Prostate gland (tissue), 2 donors: ENCODE data around the gene DIPK1B. TPM values are rescaled to one million over a fixed set of nuclear protein-coding genes. Genes with fewer than 3 reads are reported as not detected.

Experiments
- DNase-seq: peaks from one replicate; pipeline ENCODE4 v3.0.0-alpha.2; 2019; ENCODE audit warnings: low spot score
- H3K27ac ChIP-seq, 2 donors: fragments of 200-600 bp; sonication (generic); 2 replicates each; pipeline ENCODE4 v1.5.1; 2017 to 2019
- H3K27me3 ChIP-seq: fragments of 200-600 bp; sonication (generic); replicated peaks from 2 replicates; pipeline ENCODE4 v1.5.1; 2019; ENCODE audit not compliant: insufficient read depth
- H3K36me3 ChIP-seq, 2 donors: fragments of 200-600 bp; sonication (generic); 1 replicate in 1 of 2; 2 replicates in 1 of 2; pipeline versions ENCODE4 v1.5.1 to v1.8.1; 2017 to 2019
- H3K4me1 ChIP-seq: fragments of 200-600 bp; sonication (generic); replicated peaks from 2 replicates; pipeline ENCODE4 v1.5.1; 2019
- H3K4me3 ChIP-seq, 2 donors: fragments of 200-600 bp; sonication (generic); 2 replicates each; pipeline ENCODE4 v1.5.1; 2017 to 2019
- H3K9me3 ChIP-seq: fragments of 200-600 bp; sonication (generic); 2 replicates; pipeline ENCODE4 v1.5.1; 2017
- POLR2A ChIP-seq: fragments of 450-650 bp; IDR thresholded peaks from one replicate; pipeline ENCODE4 v1.6.1; 2016; ENCODE audit warnings: antibody characterized with exemption, mild to moderate bottlenecking
- POLR2AphosphoS5 ChIP-seq: sonication (generic); formaldehyde crosslinking; IDR thresholded peaks from one replicate; pipeline ENCODE4 v1.6.1; 2017; ENCODE audit warnings: antibody characterized with exemption
- WGBS: methylation state at CpG from one replicate; pipeline ENCODE4 v1.1.5; 2018; 5-methylcytosine and 5-hydroxymethylcytosine counted together
- intact Hi-C: fragments of 100-400 bp; cut with DNase I; formaldehyde crosslinking; loops from one replicate; pipeline ENCODE4 v1.14.2; 2022
- total RNA-seq, 2 donors: library from RNA; depleted of rRNA; stranded (reverse); fragments of >200 nt; gene quantifications; one replicate each; pipeline ENCODE4 v1.1.0, GENCODE V29; 2016
- TF ChIP-seq, protein P1 (sequence below), 4 experiments: fragments of 200-600 bp in 2 of 4; fragments of 450-650 bp in 2 of 4; sonication (generic) in 2 of 4; IDR thresholded peaks; 1 replicate in 3 of 4; 2 replicates in 1 of 4; pipeline ENCODE4 v1.5.1; 2016 to 2019; ENCODE audit warnings: antibody characterized with exemption in 4 of 4, mild to moderate bottlenecking in 2 of 4, moderate library complexity in 2 of 4

The DIPK1B gene
- total RNA-seq, 2 donors from 2014 or later = 18.9 to 27.8 TPM

GRCh38 chr9:136683173-136683745 lies 29.1 kb upstream of the DIPK1B start:
- Histone ChIP-seq H3K27ac (no peak overlapping the region), H3K27me3 (no peaks in the 10 kb centered on the region), H3K9me3 (no peaks in the 10 kb centered on the region), H3K4me3 (no peak overlapping the region), H3K36me3 (no peaks in the 10 kb centered on the region), H3K4me1 (peaks cover 20% of the 10 kb centered on the region)
- TF ChIP-seq, protein P1, sequence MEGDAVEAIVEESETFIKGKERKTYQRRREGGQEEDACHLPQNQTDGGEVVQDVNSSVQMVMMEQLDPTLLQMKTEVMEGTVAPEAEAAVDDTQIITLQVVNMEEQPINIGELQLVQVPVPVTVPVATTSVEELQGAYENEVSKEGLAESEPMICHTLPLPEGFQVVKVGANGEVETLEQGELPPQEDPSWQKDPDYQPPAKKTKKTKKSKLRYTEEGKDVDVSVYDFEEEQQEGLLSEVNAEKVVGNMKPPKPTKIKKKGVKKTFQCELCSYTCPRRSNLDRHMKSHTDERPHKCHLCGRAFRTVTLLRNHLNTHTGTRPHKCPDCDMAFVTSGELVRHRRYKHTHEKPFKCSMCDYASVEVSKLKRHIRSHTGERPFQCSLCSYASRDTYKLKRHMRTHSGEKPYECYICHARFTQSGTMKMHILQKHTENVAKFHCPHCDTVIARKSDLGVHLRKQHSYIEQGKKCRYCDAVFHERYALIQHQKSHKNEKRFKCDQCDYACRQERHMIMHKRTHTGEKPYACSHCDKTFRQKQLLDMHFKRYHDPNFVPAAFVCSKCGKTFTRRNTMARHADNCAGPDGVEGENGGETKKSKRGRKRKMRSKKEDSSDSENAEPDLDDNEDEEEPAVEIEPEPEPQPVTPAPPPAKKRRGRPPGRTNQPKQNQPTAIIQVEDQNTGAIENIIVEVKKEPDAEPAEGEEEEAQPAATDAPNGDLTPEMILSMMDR (IDR thresholded peaks at IDR 0.05) = no peak
- TF ChIP-seq POLR2A = no peak
- TF ChIP-seq POLR2AphosphoS5 = no peak
- 89% methylated on average over 16 of the region's 16 CpGs for WGBS
- no peak for DNase-seq
- intact Hi-C loops = no loop called here

DNA sequence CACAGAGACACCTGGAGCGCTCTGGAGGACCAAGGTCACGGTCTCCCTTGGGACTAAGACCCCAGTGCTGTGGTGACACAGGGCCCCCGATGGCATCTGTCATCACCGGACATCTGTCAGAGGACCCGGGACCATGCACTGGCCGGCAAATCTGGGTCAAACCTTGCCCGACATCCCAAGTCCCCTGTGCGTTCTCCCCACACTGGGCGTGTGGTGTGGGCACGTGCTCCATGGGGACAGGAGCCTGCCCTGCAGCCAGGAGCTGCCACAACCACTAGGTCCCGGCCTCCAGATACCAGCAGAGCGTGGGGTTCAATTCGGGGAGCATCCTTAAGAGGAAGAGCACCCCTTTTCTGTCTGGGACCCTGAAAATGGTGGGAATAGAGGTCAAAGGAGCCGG lies 28.6 kb upstream of the DIPK1B start:
- intact Hi-C loops = no loop called here
- 95% methylated on average over 10 of the region's 14 CpGs for WGBS
- DNase-seq = no peak
- TF ChIP-seq, protein P1 (IDR thresholded peaks at IDR 0.05) = no peak
- no peak for TF ChIP-seq POLR2AphosphoS5
- TF ChIP-seq POLR2A = no peak
- Histone ChIP-seq H3K27ac (no peak overlapping the region), H3K36me3 (no peaks in the 10 kb centered on the region), H3K4me3 (no peak overlapping the region), H3K4me1 (peaks cover 20% of the 10 kb centered on the region), H3K27me3 (no peaks in the 10 kb centered on the region), H3K9me3 (no peaks in the 10 kb centered on the region)

DNA sequence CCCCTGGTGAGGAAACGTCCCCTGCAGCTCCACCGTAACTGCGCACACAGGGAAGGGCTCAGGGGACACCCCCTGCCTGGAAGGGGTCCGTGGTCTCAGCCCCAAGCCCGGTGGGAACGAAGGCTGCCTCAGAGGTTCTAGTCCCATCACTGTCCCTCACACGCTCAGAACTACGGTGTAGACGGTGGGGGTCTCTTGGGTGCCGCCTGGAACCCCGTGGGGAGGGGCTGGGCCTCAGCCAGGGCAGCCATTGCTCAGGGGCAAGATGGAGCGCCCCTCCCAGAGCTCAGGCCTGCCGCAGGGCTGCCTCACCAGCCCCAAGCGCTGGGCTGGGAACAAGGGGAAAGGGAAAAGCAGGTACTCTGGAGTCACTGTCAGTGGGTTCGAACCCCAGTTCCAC lies 28.0 kb upstream of the DIPK1B start:
- no peak for TF ChIP-seq POLR2A
- TF ChIP-seq, protein P1 (IDR thresholded peaks at IDR 0.05) = no peak
- TF ChIP-seq POLR2AphosphoS5 = no peak
- H3K9me3 ChIP-seq = no peaks in the 10 kb centered on the region
- H3K4me1 ChIP-seq = peaks cover 17% of the 10 kb centered on the region
- WGBS = 95% methylated on average over 13 of the region's 15 CpGs
- no peak for DNase-seq
- H3K4me3 ChIP-seq = no peak overlapping the region
- no peaks in the 10 kb centered on the region for H3K27me3 ChIP-seq
- intact Hi-C loops = no loop called here
- no peaks in the 10 kb centered on the region for H3K36me3 ChIP-seq
- no peak overlapping the region for H3K27ac ChIP-seq

GRCh38 chr9:136684799-136685198 lies 27.6 kb upstream of the DIPK1B start:
- no peaks in the 10 kb centered on the region for H3K27me3 ChIP-seq
- DNase-seq = no peak
- no peak overlapping the region for H3K27ac ChIP-seq
- H3K36me3 ChIP-seq = no peaks in the 10 kb centered on the region
- intact Hi-C loops = no loop called here
- H3K4me1 ChIP-seq = peaks cover 13% of the 10 kb centered on the region
- H3K4me3 ChIP-seq = no peak overlapping the region
- WGBS = 91% methylated on average over 15 of the region's 15 CpGs
- no peaks in the 10 kb centered on the region for H3K9me3 ChIP-seq
- TF ChIP-seq POLR2AphosphoS5 (no peak), POLR2A (no peak)
- TF ChIP-seq, protein P1 (IDR thresholded peaks at IDR 0.05) = no peak

DNA sequence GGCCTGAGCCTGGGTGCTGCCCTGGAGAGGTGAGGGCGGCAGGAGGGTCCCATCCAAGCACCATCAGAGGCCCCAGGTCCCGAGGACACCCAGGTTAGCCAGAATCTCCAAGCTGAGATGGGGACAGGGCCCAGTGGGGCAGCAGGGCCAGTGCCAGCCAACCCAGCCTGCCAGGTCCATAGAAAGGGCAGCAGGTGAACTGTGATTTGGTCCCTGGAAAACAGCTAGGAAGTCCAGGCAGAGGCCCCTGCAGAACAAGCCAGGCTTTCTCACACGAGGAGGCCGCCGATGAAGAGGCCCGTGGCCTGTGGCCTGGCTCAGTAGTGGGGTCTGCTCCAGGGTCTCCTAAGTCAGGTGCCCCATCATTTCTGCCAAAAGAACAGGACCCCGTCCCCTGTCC lies 27.2 kb upstream of the DIPK1B start:
- Histone ChIP-seq H3K4me3 (no peak overlapping the region), H3K4me1 (peaks cover 10% of the 10 kb centered on the region), H3K9me3 (no peaks in the 10 kb centered on the region), H3K36me3 (no peaks in the 10 kb centered on the region), H3K27me3 (no peaks in the 10 kb centered on the region), H3K27ac (no peak overlapping the region)
- intact Hi-C loops = no loop called here
- DNase-seq = no peak
- 88% methylated on average over 7 of the region's 7 CpGs for WGBS
- TF ChIP-seq POLR2A (no peak), POLR2AphosphoS5 (no peak)
- TF ChIP-seq, protein P1 (IDR thresholded peaks at IDR 0.05) = no peak
